Measurements from ENCODE around the gene HID1.
"Not testable (repeated sequence)": the region's sequence is repeated elsewhere in the genome, so short reads cannot be mapped to it uniquely, and the experiment has no call there.

Gene HID1

GRCh38 chr17:74911423-74911822 lies 61.1 kb downstream of the HID1 start:
- not testable (repeated sequence) for H3K4me3 ChIP-seq (ENCODE audit: low read depth, low read length); H3K9ac ChIP-seq (ENCODE audit: low read depth, low read length); H3K27me3 ChIP-seq (ENCODE audit: control insufficient read depth, insufficient read depth, low read length); H3K36me3 ChIP-seq (ENCODE audit: control insufficient read depth, insufficient read depth, low read length); H3K4me1 ChIP-seq (ENCODE audit: control insufficient read depth, insufficient read depth, low read length); H3K9me3 ChIP-seq (ENCODE audit: control insufficient read depth, insufficient read depth, low read length)

GRCh38 chr17:74909097-74909496 lies 63.5 kb downstream of the HID1 start:
- H3K9ac ChIP-seq (ENCODE audit: low read depth, low read length); H3K27me3 ChIP-seq (ENCODE audit: control insufficient read depth, insufficient read depth, low read length); H3K4me1 ChIP-seq (ENCODE audit: control insufficient read depth, insufficient read depth, low read length); H3K4me3 ChIP-seq (ENCODE audit: low read depth, low read length); H3K36me3 ChIP-seq (ENCODE audit: control insufficient read depth, insufficient read depth, low read length); H3K9me3 ChIP-seq (ENCODE audit: control insufficient read depth, insufficient read depth, low read length): not testable (repeated sequence)

- Histone ChIP-seq H3K9me3 (ENCODE audit: control insufficient read depth, insufficient read depth, low read length) (no peaks in the 10 kb centered on the region), H3K4me1 (ENCODE audit: control insufficient read depth, insufficient read depth, low read length) (peaks cover 5% of the 10 kb centered on the region), H3K4me3 (ENCODE audit: low read depth, low read length) (no peak overlapping the region), H3K36me3 (ENCODE audit: control insufficient read depth, insufficient read depth, low read length) (no peaks in the 10 kb centered on the region), H3K9ac (ENCODE audit: low read depth, low read length) (no peak overlapping the region), H3K27me3 (ENCODE audit: control insufficient read depth, insufficient read depth, low read length) (no peaks in the 10 kb centered on the region)
Observed at GRCh38 chr17:74907012-74907411, 65.5 kb downstream of the HID1 start.

DNA sequence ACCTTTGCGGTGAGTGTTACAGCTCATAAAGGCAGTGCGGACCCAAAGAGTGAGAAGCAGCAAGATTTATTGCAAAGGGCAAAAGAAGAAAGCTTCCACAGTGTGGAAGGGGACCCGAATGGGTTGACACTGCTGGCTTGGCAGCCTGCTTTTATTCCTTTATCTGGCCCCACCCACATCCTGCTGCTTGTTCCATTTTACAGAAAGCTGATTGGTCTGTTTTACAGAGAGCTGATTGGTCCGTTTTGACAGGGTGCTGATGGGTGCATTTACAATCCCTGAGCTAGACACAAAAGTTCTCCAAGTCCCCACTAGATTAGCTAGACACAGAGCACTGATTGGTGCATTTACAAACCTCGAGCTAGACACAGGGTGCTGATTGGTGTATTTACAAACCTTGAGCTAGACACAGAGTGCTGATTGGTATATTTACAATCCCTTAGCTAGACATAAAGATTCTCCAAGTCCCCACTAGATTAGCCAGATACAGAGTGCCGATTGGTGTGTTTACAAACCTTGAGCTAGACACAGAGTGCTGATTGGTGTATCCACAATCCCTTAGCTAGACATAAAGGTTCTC lies 66.3 kb downstream of the HID1 start:
- H3K4me3 ChIP-seq (ENCODE audit: low read depth, low read length); H3K9me3 ChIP-seq (ENCODE audit: control insufficient read depth, insufficient read depth, low read length); H3K36me3 ChIP-seq (ENCODE audit: control insufficient read depth, insufficient read depth, low read length); H3K4me1 ChIP-seq (ENCODE audit: control insufficient read depth, insufficient read depth, low read length); H3K27me3 ChIP-seq (ENCODE audit: control insufficient read depth, insufficient read depth, low read length); H3K9ac ChIP-seq (ENCODE audit: low read depth, low read length): not testable (repeated sequence)

DNA sequence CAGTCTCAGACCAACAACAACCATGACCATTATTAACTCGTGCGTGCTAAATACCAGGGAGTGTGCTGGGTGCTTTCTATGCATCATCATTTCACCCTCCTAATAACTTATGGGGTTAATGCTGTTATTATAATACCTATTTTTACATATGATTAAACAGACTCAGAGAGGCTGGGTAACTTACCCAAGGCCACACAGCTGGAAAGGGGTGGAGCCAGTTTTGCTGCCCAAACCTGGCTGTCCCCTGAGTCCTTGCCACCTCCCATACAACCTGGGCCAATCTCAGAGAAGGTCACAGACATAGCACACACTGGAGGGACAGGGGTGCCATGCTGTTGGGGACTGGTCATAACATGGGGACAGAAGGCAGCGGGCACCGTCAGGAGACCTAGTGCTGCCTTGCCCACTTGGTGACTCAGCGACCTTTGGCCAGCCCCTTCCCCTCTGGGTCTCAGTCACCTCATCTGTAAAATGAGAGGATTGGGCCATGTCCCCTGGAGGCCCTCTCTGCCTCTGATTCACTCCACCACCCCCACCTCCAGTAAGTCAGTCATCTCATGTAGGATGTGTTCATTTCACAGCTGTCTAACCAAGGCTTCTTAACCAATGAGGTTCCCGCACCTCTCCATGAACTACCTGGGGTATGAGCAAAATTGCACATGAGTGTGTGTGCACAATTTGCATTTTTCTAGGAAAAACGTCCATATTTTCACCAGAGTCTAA lies 67.7 kb downstream of the HID1 start:
- H3K4me1 ChIP-seq (ENCODE audit: control insufficient read depth, insufficient read depth, low read length), result peaks cover 5% of the 10 kb centered on the region
- H3K4me3 ChIP-seq (ENCODE audit: low read depth, low read length), result no peak overlapping the region
- no peak overlapping the region for H3K9ac ChIP-seq (ENCODE audit: low read depth, low read length)
- no peaks in the 10 kb centered on the region for H3K9me3 ChIP-seq (ENCODE audit: control insufficient read depth, insufficient read depth, low read length)
- no peaks in the 10 kb centered on the region for H3K27me3 ChIP-seq (ENCODE audit: control insufficient read depth, insufficient read depth, low read length)
- H3K36me3 ChIP-seq (ENCODE audit: control insufficient read depth, insufficient read depth, low read length), result no peaks in the 10 kb centered on the region

- H3K36me3 ChIP-seq (ENCODE audit: control insufficient read depth, insufficient read depth, low read length), result no peaks in the 10 kb centered on the region
- no peak overlapping the region for H3K9ac ChIP-seq (ENCODE audit: low read depth, low read length)
- no peaks in the 10 kb centered on the region for H3K4me1 ChIP-seq (ENCODE audit: control insufficient read depth, insufficient read depth, low read length)
- H3K9me3 ChIP-seq (ENCODE audit: control insufficient read depth, insufficient read depth, low read length), result no peaks in the 10 kb centered on the region
- no peak overlapping the region for H3K4me3 ChIP-seq (ENCODE audit: low read depth, low read length)
- H3K27me3 ChIP-seq (ENCODE audit: control insufficient read depth, insufficient read depth, low read length), result no peaks in the 10 kb centered on the region
Observed at GRCh38 chr17:74903671-74904070, 68.9 kb downstream of the HID1 start.

DNA sequence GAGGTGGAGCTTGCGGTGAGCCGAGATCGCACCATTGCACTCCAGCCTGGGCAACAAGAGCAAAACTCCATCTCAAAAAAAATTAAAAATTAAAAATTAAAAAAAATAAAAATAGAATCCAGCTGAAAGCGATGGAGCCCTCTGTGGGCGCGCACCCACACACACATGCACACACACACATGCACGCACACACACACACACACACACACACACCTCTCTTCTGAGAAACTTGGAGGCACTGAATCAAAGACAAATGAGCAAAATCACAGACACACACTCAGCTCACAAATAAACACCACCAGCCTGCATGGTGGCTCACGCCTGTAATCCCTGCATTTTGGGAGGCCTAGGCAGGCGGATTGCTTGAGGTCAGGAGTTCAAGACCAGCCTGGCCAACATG lies 69.5 kb downstream of the HID1 start:
- Histone ChIP-seq H3K27me3 (ENCODE audit: control insufficient read depth, insufficient read depth, low read length) (no peaks in the 10 kb centered on the region), H3K9ac (ENCODE audit: low read depth, low read length) (no peak overlapping the region), H3K9me3 (ENCODE audit: control insufficient read depth, insufficient read depth, low read length) (no peaks in the 10 kb centered on the region), H3K36me3 (ENCODE audit: control insufficient read depth, insufficient read depth, low read length) (no peaks in the 10 kb centered on the region), H3K4me3 (ENCODE audit: low read depth, low read length) (no peak overlapping the region), H3K4me1 (ENCODE audit: control insufficient read depth, insufficient read depth, low read length) (no peaks in the 10 kb centered on the region)

GRCh38 chr17:74901353-74902135 lies 71.0 kb downstream of the HID1 start:
- Histone ChIP-seq H3K27me3 (ENCODE audit: control insufficient read depth, insufficient read depth, low read length) (peaks cover 3% of the 10 kb centered on the region), H3K4me3 (ENCODE audit: low read depth, low read length) (no peak overlapping the region), H3K4me1 (ENCODE audit: control insufficient read depth, insufficient read depth, low read length) (no peaks in the 10 kb centered on the region), H3K9ac (ENCODE audit: low read depth, low read length) (no peak overlapping the region), H3K36me3 (ENCODE audit: control insufficient read depth, insufficient read depth, low read length) (no peaks in the 10 kb centered on the region), H3K9me3 (ENCODE audit: control insufficient read depth, insufficient read depth, low read length) (no peaks in the 10 kb centered on the region)

All from iPS-15b (cell line).